SHP77 (cell line): ENCODE results near the gene NLK.

Source experiments
- DNase-seq, 2 experiments: peaks; one replicate each; lab custom pipeline; 2025; lab: John Stamatoyannopoulos, UW

The NLK gene

DNA sequence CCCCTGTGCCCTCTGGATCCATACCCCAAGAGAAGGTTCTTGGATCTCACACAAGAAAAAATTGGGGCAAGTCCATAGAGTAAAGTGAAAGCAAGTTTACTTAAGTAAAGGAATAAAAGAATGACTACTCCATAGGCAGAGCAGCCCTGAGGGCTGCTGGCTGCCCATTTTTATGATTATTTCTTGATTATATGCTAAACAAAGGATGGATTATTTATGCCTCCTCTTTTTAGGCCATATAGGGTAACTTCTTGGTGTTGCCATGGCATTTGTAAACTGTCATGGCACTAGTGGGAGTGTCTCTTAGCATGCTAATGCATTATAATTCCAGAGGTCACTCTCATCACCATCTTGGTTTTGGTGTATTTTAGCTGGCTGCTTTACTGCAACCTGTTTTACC lies 70.8 kb downstream of the NLK start:
- DNase-seq, result no peak

DNA sequence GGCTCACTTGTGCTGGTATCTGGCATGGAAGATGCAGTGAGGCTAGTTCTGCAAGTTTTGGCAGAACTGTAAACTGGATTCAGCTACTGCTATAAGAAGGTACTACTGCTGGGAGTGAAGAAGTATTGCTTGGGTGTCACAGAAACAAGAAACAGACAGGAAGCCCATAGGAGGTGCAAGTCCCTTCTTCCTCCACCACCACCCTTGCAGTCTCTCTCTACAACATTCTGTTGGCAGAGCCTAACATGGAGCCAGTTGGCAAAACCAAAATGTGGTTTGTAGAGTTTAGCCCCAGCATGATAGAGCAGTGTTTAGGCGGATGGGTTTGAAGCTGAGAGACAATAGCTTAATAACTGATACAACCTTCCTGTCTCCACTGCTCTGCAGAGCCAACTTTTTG lies 72.6 kb downstream of the NLK start:
- DNase-seq, result no peak

DNA sequence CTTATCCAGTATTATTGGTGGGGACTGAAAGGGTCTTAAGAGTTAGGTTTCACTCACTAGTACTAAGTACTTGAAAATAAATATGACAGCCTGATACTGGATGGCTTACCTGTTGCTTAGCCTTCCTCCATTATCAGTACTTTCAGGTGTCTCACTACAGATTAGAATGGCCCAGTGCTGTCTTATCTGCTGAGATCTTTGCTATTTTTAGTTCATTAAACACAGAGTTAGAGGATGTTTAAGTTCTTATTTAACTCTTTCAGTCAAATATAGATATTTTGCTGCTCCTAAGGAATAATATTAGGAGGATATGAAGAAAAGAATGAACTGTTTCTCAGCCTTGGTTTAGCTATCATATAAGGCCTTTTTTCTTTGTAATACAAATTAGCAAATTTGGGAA lies 74.8 kb downstream of the NLK start:
- no peak for DNase-seq

DNA sequence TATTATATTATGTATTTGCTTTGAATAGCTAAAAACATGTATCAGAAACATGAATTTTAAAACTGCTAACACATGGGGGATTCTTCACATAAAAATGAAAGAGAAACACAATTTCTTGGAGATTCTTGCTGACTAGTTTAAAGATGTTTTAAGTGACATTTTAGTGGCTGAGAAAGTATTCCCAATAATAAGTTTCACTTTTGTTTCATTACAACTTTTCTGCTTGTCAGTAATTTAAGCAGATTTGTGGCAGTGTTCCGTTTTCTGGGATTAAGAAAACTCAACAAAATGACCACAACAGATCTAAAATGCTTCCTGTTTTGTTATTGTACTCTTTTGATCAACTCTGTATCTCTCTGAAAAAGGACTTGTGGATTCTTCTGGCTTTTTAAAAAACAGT lies 75.9 kb downstream of the NLK start:
- DNase-seq, result no peak

DNA sequence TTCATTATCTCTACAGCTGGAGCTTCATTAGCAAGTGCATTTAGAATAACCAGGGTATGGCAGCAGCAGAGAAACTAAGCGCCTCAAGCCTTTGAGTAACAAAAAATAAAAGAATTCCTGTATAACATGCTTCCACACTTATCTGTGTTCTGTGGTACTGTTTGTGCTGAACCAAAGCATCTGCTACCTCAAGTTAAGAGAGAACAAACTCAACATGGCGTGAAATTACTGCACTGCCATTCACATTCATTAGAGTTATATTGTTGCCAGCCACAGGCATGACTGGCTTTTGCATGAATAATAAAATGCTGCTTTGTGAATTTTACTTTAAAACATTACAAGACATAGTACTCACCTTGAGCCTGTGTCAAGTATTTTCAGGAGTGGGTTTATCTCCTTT lies 76.6 kb downstream of the NLK start:
- no peak for DNase-seq

DNA sequence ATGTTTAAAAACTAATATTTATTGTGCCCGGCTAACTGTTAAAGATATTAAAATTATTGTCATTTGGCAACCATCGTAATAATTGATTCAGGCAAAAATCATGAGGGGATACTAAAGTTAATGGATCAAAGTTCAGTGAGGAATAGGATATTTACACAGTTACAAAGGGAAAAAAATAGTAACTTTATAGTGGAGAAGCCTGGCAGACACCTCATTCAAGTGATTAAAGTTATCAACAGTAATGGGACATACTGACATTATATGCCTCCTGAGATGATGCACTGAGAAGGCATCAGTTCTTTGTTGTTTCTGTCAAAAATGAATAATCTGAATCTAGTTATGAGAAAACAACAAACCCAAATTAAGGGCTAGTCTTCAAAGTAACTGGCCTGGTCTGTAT lies 77.1 kb downstream of the NLK start:
- no peak for DNase-seq

DNA sequence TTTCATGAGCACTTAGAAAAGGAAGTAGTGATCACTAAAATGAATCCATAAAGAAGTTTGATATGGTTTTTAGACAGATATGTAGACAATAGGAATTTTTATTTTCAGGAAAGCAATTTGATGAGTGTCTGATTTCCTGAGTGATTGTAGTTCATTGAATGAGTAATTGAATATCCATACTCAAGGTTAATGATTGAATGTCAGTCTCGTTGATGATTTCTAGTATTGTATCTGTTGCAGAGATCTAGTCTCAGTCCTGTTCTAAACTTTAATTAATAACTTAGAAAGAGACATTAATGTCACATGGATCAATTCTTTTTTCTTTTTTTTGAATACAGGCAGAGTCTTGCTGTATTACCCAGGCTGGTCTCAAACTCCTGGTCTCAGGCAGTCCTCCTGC lies 78.3 kb downstream of the NLK start:
- DNase-seq, result no peak

DNA sequence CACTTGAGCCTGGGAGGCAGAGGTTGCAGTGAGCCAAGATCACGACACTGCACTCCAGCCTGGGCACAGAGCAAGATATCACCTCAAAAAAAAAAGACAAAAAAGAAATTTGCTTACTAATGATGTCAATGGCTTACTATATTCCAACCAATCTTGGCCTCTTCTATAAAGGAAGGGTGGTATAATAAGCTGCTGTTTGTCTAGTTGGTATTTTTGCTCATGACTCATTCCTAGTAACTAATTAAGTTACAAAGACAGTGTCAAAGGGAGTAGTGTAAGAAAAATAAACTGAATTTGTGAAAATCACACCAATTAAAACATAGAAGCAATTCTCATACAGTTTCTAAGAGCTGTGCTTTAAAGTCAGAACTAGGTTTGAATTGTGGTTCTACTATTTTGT lies 82.5 kb downstream of the NLK start:
- no peak for DNase-seq

DNA sequence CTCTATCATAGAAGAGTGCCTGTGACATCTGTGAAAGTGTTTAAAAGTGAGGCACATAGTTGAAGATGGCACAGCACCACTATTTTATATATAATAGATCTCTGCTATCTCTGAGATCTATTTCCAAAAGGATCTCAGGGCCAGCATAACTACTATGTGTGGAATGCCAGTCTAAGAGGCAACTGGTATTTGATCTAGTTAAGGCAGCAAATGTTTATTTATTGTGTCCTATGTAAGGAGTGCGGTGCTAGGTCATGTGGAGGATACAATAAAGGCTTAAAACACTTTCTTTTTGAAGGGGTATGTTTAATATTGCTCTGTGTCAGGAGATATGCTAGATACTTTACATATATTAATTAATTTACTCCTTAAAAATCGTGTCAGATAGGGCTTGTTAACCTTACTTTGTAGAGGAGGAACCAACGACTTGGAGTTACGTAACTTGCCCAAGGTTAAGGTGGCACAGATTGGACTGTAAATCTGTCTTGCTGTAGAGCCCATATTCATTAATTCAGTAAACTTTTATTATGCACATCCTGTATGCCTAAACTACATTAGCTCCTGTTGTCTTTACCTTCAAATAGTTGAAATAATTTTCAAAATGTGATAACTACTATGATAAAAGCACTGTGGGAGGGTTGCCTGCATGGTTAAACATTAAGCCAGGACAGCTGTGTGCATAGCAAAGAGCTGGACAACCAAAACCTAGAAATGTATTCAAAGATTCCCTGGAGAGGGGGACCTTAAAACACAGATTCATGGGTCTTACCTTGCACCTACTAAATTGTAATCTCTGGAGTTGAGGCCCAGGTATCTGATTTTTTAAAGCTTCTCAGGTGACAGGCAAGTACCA lies 83.3 kb downstream of the NLK start:
- DNase-seq, result no peak

DNA sequence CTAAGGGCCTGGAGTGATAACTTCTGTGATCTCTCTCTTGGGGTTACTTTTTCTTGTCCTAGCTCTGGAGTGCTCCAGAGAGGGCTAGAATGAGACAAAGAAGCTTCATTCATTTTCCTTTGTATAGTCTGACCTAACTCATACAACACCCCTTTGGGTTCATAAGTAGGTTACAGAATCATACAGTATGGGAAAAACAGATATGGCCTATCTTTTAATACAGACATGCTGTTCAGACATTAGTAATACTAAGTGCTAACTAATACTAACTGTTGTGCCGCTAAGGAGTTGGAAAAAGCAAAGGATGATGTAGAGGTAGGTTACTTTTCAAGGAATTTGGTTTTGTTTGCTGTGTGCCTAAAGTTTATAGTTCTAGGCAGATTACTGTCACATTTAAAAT lies 84.7 kb downstream of the NLK start:
- no peak for DNase-seq

DNA sequence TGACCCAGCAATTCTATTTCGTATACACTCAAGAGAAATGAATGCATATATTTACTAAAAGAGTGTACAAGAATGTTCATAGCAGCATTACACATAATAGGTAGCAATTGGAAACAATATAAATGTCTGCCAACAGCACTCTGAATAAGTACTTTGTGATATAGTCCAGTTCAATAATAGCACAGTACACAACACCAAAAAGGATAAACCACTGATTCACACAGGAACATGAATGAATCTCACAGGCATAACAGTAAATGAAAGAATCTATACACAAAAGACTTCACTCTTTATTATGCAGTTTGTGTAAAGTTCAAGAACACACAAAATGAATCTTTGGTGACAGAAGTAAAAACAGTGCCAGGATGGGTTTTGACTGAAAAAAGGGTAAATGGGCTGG lies 86.3 kb downstream of the NLK start:
- no peak for DNase-seq

DNA sequence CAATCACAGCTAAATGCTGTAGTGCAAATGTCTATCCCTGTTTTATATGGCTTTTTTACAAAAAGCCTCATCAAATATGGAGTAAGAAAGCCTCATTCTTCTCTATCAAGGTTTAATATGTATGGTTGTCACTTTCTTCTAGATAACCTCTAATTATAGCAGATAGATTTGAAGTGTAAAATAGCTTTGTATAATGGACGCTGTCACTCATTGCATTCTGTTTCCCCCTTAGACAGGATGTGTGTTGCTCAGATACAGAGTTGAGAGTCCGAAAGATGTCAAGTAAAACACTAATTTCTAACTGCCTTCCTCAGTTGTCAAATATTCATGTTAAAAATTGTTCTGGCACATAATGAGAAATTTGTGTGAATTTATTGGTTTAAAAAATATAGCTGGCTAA lies 88.0 kb downstream of the NLK start:
- no peak for DNase-seq

DNA sequence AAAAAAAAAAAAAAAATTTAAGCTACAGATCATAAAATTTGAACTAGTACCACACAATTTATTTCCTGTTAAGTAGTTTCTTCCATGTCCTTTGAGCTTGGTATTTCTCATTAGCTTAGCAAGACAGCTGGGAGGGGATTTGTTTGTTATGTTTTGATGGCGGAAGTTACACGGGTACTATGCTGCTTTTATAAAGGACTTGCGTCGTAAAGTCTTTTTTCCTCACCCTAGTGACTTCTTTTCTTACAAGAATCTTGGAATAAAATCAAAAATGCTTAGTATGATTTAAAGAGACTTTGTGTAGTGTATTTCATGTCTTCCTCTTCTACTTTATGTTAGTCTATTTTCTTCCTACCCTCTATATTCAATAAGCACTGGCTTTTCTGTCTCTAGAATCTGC lies 89.1 kb downstream of the NLK start:
- no peak for DNase-seq

DNA sequence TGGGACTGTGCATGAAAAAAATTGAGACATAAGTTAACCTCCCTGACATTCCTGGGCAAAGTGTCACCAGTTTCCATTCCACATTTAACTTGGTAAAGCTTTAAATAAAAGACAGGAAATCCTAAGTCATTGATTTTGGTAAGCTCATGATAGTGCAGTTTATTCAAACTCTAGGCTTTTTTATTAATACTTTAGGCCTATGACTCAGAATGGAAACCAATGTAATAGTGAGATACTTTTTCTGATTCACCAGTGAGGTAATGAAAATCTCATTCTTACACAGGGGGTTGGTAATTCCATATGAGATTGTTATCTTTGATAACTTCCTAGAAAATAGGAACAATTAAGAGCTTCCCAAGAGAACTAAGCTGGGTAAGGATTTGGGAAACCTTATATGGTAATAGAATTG lies 91.1 kb downstream of the NLK start:
- DNase-seq, result no peak

DNA sequence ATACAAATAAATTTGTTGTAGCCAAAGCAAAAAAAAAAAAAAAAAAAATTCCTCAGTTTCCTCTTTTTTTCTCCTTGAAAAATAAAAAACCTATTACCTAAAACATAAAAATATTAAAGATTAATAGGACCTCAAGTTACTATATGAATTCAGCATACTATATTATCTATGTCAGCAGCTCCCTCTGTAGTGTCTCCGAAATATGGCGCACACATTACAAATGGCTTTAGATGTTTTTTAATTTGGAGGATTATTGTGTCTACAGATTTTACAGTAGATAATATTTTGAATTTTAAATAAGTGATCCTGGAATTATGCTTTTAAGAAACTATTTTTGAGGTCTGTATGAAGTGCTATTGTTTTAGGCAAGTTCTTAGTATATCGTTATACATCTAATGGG lies 94.4 kb downstream of the NLK start:
- DNase-seq, result no peak

DNA sequence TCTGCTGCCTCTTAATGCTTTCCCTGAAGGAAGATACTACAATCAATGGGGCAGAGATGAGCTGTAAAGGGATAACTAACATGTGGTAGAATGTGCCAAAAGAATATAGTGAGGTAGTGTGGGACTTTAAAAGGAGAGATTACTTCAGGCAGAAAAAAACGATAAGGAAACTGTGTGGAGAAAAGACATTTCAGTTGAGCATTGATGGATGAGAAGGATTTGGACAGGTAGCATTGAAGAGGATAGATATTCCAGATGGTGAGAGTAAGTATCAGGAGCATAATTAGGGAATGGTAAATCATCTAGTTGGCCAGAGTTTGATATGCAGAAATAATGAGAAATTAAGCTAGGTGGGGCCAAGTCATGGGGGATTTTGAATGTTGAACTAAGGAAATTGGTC lies 97.3 kb downstream of the NLK start:
- no peak for DNase-seq

DNA sequence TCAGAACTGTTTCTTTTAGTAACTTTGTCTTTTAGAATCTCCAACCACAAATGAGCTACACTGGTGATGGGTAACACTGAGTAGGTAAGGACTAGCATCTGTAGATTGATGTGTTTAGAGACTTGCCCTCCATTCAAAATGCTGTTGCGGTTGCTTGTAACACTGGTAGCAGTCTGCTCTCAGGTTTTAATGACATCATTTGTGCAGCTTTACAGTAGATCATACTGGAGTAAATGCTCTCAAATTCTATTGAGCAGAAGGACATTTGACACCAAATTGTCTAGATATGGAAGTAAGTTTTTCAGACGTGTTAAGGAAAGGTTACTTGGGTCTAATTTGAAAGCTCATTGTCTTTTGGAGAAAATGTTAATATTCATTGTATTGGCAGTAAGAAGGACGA lies 98.8 kb downstream of the NLK start:
- DNase-seq, result peak in 1 of 2 experiments; percentile 10

DNA sequence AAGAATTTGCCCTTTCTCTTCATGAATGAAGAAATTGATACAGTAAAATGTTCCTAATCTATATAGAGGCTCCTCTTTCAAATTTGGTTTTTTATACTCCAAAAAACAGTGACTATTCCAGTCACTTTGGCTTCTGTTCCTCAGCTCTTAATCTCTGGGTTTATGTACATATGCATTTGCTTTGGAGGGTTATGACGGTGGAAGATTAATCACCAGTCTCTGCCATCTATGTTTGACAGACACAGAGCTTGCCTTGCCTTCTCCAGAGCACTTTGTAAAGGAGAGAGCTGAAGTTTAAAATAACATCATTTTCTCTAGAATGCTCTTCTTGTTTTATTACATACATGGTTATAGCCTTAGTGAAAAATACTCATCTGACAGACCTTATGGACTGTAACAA lies 99.3 kb downstream of the NLK start:
- DNase-seq, result peak in 1 of 2 experiments; percentile 15

DNA sequence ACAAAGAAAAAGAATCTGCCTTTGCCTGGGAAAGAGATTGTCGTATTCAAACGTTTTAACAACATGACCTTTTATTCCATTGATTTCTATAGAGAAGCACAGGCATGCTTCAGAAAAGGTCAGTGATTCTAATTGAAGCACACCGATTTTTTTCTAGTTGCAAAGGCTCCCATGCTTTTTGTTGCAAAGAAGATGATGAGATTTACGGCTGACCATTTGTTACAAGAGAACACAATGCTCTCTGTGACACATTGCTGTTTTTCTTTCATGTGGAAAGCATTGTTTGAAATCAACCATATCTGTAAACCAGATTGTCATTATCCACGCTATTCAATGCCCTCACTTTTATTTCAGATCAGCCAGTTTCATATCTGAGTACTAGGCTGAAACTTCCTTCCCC lies 99.8 kb downstream of the NLK start:
- no peak for DNase-seq

DNA sequence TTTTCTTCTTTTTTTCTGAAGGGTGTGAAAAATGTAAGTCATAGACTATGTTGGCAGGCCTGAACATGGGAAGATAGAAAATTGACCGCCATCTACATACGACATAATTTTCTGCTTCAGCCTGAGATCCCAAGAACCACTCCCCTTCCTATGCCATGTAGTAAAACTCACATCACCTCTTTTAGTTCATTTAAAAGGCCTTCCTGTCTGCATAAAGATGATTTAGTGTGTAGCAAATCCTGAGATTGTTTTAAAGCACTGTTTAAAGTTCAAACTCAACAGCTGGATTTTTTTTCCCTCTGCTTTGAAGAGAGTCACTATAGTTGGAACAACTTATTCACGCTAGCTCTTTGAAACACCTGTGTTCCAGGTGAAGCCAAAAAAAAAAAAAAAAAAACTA lies 101.5 kb downstream of the NLK start:
- no peak for DNase-seq

DNA sequence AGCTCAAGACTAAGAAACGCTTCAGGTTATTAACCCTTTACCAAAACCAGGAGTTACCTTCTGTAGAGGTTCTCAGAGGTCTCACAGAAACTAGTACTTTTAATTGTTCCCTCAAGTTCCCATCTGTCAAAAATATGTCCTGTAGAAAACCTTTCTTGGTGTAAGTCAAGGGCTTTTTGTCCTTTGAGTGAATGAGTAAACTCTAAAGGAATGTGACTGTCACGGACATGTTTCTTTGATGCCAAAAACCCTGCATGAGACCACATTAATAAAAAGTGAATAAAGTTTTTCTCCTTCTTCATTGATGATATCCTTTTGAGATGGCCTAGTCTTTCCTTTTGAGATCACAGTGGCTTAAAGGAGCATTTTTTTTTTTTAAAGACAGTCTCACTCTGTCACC lies 102.9 kb downstream of the NLK start:
- DNase-seq, result no peak

DNA sequence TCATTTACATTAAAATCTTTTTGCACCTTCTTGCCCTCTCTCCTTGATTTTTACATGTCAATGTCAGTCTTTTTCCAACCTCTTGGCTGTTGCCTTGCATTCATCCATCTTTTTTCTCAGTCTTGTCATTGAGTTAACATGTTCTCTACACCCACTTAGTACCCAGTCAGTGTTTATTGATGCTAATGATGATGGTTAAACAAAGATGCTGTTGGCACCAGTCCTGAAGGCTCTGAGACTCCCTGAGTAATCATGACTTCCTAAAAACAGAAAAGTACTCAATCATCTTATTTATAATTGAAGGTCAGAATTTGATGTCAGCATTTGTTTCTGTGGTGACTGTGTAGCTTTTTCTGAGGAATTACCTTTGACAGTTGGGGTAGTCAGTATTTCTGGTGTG lies 104.5 kb downstream of the NLK start:
- DNase-seq, result no peak

DNA sequence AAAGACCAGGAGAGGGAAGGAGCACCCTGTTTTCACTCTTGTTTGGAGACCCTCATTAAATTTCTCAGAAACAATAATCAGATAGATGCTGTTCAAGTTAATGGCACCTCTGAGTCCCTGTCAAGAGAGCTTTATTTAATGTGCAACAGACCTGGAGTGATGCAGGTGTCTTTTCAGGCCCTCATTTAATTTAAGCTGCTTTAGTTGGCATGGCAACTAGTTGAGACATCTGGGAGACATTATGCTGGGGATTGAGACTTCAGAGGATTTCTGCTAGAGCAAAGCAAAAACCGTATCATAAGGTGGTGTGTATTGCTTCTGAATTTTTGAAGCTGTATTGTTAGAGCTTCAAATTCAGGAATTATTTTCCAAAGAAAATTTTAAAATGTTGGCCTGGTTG lies 108.5 kb downstream of the NLK start:
- DNase-seq, result no peak

DNA sequence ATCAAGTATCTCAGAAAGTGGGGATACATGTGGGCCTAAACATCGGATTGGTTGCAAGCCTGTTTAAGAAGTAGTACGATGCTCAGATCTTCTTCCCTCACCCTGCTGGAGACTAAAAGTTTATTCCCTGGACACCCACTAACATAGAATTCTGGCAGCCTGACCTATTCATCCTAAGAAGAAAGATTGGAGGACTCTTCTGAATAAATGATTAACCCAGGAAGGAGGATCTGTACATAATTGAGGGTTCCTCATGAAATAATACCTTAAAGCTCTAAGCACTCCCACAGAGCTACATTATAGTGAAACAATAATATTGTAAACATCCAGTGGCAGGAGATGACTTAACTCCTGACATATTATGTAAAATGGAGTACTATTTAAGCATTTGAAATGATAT lies 111.7 kb downstream of the NLK start:
- DNase-seq, result no peak
